ENCODE results near the gene ECE1.
"Not testable (repeated sequence)": the region's sequence is repeated elsewhere in the genome, so short reads cannot be mapped to it uniquely, and the experiment has no call there.

The ECE1 gene

DNA sequence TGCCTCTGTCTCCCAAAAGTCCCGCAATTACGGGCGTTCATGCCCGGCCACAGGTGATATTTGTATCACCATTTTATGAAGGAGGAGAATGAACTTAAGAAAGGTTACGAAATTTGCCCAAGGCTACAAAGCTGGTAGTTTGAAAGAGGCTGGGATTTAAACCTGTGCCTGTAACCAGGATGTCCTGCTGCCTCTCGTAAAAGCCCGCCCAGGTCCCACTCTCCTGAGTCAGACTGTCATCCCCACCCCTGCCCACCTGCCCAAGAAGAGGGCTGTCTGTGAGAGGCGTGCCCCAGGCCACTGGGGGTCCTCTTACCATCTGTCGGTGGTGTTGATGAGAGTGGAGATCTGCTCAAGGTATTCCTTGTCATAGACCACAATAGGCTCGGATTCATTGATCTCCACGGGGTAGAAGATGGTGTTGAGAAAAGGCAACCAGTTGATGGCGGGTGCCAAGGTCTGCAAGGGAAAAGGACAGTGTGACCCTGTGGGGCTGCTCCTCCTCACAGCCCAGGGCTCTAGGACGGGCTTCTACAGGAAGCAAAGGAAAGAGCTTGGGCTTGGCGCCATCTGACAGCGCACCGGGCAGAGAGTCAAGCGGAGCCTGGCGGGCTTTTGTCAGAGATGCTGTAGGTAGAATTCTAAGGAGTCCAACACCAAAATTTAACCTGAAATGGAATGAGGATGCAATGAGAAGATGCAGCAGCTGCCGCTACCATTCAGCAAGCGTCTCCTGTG is 43.2 kb downstream of the ECE1 start:
- no peak for DNase-seq

DNA sequence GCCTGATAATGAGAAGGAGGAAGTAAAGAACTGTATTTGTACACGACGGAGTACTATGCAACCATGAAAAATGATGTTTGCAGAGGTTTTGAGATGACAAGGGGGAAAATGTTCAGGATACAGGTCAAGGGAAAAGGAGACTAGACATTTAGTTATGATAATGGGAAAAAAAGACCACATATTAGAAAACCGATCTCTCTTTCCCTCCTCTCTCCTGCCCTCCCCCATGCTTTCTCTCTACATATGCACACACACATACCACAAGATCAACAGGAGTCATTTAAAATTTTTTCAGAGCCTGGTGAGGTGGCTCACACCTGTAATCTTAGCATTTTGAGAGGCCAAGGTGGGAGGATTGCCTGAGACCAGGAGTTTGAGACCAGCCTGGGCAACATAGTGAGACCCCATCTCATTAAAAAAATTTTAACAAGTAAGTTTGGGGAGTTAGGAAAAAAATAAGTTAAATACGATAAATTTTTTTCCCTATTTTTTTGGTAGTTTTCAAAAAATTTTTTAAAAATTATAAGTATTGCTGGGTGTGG is 44.5 kb downstream of the ECE1 start:
- no peak for DNase-seq

DNA sequence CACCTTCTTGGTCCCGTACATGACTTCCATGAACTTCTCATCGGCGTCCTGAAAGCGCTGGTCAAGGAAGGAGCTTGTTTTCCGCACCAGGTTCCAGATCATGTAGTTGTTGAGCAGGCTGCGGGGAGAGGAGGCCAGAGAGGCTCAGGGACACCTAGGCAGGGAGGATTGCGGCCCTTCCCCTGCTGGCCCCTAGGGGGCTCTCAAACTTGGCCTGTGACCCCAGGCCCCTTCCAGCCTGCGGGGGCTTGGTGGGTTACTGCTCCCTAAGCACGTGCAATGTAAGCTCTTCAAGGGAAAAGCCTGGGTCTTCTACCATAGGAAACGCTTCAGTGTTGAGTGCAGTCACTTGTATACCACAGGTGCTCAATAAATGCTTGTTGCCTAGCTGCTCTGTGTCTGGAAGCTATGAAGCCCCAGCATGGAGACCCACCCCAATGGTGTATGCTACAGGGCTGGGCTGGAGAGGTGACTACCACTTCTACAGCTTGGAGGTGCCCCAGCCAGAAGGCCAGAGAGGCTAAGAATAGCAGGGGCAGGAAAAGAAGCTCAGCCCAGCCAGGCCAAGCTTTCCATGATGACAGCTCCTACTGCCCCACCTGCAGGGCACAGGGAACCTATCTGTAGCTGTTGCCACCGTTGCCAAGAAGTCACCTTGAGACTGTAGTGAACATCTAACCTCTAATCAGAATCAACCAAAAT is 45.1 kb downstream of the ECE1 start:
- no peak for DNase-seq

DNA sequence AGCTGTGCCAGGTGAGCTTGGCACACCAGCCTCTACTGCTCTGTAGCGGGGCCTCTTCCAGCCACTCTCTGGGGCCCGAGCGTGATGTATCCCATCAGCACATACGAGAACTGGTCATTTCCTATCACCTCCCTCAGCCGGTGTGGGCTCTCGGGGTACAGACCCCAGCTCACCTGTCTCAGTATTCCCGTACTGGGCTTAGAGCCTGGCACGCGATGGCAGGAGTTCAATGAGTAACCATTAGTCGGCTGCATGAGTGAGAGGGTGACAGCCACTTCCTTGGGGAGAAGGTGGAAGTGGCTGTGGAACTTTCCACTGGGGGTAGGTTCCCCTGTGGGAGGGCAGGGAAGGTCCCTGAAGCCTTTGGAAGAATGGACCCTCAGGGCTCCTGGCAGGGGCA is 46.1 kb downstream of the ECE1 start:
- DNase-seq = no peak

DNA sequence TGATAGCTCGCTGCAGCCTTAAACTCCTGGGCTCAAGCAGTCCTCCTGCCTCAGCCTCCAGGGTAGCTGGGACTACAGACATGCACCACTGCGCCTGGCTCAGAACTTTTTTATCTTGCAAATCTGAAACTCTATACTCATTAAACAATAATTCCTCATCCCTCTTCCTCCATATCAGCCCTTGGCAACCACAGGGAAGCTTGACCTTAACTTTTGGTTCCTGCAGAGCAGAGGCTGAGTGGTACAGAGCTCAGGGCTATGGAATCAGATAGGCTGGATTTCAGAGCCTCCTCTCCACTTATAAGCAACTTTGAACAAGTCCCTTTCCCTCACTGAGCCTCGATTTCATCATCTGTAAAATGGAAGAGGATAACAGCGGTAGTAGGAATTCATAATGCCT is 47.4 kb downstream of the ECE1 start:
- no peak for DNase-seq

DNA sequence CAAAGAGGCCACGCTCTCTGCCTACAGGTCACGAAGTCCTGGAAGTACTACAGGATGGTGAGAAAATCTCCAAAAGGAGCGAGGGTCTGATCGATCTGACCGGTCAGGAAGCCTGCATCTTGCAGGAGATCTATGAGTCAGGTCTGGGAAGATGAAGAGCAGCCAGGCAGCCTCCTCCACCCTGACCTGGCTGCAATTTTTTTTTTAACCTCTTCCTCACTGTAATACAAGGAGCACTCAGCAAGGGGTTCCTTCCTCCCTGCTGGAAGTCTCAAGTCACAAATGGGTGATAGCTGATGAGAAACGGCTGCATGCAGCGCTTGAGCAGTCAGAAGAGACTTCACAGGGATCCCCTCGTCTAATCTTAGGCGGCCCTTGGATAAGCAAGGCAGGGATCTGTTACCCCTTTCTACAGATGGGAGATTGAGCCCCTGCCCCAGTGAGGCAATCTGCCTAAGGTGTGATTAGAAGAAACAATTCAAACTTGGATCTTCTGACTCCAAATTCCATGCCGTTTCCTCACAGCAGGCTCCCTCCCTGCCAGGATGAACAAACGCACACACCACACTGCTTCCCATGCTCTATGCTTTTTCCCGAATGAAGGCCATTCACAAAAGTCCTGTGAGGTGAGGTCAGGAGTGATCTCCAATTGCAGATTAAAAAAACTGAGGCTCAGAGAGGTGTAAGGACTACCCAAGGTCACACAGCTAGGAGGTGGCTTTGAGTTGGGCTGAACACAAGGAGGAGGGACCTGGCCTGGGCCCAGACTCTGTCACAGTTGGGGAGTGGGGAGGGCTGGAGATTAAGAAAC is 48.3 kb downstream of the ECE1 start:
- no peak for DNase-seq

DNA sequence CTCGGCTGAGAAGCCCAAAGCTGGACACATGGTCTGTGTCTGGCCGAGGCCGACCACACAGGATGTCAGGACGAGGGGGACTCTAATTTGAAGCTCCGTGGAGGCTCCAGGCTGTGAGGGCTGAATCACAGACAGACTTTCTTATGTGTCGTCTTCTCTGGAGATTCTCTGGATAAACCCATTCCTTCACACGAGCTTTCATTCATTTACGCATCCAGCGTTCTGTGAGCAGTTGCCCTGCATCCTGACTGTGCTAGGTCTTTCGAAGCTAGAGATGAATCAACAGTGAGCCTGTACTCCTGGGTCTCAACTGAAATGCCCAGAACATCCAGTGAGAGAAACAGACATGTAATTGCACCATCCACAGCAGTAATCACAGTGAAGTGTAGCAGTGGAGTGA is 49.6 kb downstream of the ECE1 start:
- DNase-seq = no peak

DNA sequence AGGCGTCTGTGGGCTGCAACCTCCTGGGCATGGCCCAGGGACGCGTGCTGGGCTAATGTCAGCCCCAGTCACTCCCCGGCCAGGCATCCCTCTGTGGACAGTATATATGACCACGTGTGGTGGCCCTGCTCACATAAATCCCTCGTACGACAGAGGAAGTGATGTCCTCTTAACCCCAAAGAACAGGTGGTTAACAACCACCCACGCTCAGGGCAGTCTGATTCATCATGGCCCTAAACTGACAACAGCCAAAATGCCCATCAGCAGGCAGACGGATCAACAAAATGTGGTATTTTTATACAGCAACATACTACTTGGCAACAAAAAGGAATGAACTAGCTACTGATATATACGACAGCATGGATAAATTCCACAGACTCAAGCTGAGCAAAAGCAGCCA is 51.0 kb downstream of the ECE1 start:
- no peak for DNase-seq

DNA sequence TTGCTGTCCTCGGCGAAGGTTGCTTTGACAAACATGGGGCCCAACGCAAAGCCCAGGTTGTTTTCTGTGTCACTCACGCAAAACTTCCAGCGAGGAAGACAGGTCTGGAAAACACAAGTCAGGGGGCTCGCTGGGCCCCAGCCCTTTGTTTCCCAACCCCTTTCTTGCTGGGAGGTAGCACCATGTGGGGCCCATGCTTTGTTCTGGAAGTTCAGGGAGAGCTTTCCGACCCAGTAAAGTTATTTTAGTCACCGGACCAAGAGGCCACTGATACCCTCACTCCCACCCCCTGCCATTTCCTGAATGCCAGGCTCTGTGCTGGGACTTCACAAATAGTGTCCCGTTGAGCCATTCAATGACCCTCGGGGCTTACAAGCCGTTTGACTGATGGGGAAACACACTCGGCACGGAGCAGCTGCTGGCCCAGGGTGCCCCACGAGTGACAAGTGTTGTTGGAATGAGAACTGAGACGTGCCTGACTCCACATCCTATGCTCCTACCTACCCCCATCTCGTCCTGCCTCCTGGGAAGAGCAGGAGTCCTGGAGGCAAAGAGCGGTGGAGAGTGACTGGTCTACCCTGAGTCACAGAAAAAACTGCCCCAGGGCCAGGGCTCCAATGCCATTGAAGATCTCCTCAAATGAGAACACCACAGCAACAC is 52.0 kb downstream of the ECE1 start:
- no peak for DNase-seq

DNA sequence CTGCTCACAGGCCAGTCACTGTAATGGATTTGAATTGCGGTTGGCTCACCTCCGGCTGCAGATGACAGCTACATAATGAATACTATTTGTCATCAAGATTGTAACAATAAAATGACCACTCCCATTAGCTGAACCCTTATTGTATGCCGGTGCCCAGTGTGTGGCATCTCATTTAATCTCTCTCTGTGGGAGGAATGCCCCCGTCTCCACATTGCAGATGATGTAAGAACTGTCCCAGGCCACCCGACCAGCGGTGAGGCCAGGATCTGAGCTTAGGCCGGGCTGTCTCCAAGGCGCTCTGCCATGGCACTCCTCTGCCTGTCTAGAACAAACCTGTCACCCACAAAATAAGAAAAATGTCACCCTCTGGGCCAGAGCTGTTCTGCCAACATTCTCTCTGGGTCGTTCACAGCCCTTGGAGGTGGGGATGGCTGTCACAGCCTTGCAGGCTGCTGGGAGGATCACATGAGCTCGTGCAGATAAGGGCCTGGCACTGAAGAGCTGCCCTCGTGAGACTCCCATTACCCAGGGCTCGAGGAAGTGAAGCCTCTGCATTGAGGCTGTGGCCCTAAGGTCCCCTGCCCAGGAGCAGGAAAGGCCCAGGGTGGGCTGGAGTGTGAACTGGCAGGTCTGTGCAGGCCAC is 52.7 kb downstream of the ECE1 start:
- no peak for DNase-seq

DNA sequence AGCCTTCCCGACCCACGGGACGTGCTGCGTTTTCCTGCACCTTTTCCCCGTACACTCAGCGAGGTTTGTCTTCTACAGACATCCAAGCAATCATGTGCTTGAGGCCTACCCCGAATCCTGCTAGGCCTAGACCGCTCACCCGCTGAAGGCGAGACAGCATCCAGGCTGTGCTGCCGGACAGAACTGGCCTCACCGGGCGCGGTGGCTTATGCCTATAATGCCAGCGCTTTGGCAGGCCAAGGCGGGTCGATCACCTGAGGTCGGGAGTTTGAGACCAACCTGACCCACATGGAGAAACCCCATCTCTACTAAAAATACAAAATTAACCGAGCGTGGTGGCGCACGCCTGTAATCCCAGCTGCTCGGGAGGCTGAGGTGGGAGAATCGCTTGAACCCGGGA is 54.1 kb downstream of the ECE1 start:
- DNase-seq = no peak

DNA sequence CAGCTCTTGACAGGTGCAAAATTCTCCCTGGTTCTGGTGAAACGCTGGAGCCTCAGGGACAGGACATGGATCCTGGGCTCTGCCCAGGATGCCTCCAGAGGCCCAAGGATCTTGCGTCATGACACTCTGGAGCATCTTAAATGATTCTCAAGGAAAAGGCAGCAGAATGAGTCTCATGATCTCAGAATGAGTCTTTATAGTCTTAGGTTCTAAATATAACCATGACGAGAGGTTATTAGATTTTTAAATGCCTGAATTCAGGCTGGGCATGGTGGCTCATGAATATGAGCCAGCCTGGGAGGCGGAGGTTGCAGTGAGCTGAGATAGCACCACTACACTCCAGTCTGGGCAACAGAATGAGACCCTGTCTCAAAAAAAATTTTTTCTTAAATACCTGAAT is 55.5 kb downstream of the ECE1 start:
- no peak for DNase-seq

DNA sequence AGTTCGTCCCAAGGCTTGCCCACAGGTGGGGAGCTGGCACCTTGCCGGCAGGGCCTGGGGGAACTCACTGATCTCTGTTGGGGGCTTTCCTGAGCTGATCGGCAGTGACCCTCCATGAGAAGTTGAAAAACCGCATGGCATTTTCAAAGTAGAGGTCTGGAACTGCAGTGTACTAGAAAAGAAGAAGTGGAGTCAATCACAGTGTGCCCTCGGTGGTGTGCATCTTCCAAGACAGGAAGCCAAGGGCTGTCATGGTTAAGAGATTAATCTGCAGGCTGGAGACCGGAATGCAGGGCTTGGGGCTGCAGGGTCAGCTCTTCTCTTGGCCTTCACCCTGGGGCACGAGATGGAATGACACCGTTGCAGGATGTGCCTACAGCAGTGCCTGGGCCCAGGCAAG is 56.8 kb downstream of the ECE1 start:
- no peak for DNase-seq

DNA sequence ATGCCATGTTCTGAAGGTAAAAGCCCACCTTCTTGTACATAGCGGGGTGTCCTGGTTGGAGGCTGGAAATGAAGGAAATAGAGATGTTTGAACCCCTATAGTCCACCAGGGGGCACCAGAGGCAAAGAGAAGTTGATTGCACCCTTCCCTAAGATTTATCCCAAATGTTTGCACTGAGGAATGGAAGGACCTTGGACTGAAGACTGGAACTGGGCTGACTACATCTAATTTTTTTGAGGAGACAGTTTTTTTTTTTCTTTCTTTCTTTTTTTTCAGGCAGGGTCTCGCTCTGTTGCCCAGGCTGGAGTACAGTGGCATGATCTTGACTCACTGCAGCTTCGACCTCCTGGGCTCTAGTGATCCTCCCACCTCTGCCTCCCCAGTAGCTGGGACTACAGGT is 58.2 kb downstream of the ECE1 start:
- DNase-seq = peak; percentile 40

DNA sequence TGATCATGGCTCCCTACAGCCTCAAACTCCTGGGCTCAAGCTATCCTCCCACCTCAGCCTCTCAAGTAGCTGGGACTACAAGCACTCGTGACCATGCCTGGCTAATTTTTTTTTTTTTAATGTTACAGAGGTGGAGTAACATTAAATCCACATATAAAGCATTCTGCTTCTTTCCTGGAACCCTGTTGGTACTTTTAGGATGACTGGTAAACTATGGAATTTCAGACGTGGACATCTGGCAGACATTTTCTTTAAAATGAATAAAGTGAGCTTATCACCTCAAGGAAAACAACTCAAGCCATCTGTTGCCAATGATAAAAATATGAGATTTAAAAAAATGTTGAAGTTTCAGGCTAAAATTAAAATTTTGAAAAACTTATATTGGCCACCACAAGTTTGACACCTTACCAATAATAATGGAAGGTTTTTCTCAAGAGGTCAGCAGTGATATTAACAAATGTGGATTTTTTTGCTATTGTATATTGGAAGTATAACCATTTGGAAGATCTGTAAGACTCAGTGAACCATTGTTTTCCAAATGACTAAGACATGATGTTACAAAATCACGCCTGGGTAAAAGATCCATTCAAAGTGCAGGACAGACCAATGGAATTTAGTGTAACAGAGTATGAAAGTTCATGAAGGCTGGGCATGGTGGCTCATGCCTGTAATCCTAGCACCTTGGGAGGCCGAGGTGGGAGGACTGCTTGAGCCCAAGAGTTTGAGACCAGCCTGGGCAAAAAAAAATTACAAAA is 60.8 kb downstream of the ECE1 start:
- DNase-seq = no peak

DNA sequence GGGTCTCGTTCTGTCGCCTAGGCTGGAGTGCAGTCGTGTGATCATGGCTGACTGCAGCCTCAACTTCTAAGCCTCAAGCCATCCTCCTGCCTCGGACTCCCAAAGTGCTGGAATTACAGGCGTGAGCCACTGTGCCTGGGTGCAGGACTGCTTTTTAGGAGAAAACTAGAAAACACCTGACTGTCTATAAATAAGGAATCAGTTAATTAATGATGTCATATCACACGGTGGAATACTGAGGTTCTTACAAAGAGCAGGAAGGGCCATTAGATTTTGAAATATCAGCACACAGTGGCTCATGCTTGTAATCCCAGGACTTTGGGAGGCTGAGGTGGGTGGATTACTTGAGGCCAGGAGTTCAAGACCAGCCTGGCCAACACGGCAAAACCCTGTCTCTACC is 62.0 kb downstream of the ECE1 start:
- not testable (repeated sequence) for DNase-seq

DNA sequence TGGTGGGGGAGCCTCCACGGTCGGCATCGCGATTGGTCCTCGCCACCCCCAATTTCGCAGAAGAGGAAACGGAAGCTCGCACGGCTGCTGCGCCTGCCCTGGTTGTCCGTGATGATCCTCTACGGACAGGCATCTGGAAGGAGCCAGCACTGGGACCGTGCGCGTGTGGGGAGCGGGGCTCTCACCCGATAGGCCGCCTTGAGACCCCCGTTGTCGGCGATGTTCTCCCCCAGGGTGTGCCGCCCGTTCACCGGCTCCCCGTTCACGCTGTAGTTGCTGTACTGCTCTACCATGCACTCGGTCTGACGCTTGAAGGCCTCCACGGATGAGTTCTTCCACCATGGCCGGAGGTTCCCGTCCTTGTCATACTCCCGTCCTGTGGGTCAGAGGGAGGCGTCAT is 65.2 kb downstream of the ECE1 start:
- DNase-seq = no peak

DNA sequence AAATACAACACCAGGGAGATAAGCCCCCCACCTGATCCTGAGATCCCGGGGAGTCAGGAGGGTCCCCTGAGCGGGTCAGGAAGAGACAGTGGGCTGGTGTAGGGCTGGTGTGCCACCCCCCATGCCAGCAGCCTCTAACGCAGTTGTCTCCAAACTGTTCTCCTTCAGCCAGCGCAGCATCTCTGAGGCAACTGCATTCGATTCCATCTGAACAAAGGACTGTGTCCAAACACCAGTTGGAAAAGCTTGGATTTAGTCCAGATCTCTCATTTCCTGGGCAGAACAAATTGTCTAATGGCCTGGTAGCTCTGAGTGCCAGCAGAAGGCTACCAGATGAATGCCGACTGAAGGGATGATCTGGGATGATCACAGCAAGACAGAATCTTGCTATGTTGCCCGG is 69.4 kb downstream of the ECE1 start:
- DNase-seq = no peak

DNA sequence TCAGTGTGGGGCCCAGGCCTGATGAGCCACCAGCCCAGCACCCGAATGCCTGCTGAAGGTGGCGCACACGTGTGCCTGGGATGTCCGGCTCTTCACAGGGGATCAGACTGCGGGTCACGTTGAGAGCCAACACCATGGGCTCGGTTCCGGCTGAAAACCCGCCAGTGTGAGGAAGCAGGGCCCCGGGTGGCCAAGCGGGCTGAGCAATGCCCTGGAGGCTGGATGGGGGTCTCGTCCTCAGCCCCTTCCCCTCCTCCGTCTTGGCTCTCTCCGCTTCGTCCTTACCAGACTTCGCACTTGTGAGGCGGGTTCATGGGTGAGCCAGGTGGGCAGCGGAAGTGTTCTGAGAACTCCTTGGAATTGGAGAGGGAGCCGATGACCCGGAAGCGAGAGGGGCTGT is 70.6 kb downstream of the ECE1 start:
- DNase-seq = no peak

DNA sequence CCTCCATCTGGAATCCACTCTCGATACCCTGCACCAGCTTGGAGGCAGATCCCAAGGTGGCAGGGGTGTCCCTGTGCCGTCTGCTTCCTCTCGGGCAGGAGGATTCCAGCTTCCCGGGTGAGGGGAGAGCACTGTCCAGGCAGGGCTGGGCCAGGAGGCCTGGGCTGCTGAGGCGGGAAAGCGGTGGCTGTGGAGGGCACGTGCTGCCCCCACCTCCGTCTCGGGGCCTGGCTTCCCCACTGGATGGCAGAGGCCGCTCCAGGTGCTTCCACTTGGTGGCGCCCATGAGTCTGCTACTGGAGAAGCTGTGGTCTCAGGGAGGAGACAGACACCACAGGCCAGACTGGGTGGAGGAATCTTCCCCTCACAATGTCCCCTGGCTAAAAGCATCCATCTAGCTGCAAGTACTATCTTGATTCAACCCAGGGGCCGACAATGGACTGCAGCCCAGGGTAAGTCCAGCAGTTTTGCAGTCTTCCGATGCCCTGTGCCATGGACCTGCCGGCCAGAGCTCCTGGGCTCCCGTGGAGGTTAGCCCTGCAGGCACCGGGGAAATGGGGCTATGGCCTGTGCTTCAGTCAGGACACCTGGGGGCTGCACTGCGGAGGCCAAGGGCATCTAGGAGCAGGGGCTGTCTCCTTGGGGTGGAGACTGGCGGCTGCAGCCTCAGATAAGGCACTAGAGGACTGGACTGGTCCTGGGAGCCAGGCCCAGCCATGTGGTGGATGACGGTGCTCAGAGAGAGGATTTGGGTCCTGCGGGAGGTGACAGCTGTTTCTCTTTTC is 72.3 kb downstream of the ECE1 start:
- DNase-seq = peak; percentile 53

Measured in activated CD4-positive, alpha-beta T cell treated with anti-CD3 and anti-CD28 coated beads, Interleukin-2, Interleukin-6, amounts not matched to agents 100 ng/mL and 50 ng/mL, durations not matched to agents 16 hours and 8 hours (primary cell).